Heart left ventricle (tissue), 16 donors: ENCODE results near the gene OR5K2. TPM values are rescaled to one million over a fixed set of nuclear protein-coding genes. Genes with fewer than 3 reads are reported as not detected.

Source experiments
- ATAC-seq, 4 donors: fragments of 200-7000 bp; cut with Tn5 transposase; one replicate each; pipeline ENCODE4 v1.9.1; 2020 to 2022; ENCODE audit warnings: moderate library complexity in 4 of 4, mild to moderate bottlenecking in 3 of 4, moderate number of reproducible peaks in 1 of 4
- DNase-seq, 5 donors: peaks; one replicate each; pipeline ENCODE4 v3.0.0-alpha.2; 2020
- H3K27ac ChIP-seq, 12 donors: fragments of 200-600 bp; sonication (generic) in 4 of 12; one replicate each; pipeline versions ENCODE4 v1.5.0 to v1.8.0; 2016 to 2022; ENCODE audit warnings: mild to moderate bottlenecking in 2 of 12
- H3K27me3 ChIP-seq, 9 donors: fragments of 200-600 bp; sonication (generic) in 2 of 9; one replicate each; pipeline versions ENCODE4 v1.5.1 to v1.8.0; 2016 to 2022; ENCODE audit warnings: mild to moderate bottlenecking in 3 of 9
- H3K36me3 ChIP-seq, 9 donors: fragments of 200-600 bp; sonication (generic) in 2 of 9; one replicate each; pipeline versions ENCODE4 v1.5.0 to v1.8.0; 2018 to 2022; ENCODE audit warnings: mild to moderate bottlenecking in 2 of 9
- H3K4me1 ChIP-seq, 12 donors: fragments of 200-600 bp; sonication (generic) in 4 of 12; one replicate each; pipeline versions ENCODE4 v1.5.0 to v1.8.0; 2016 to 2022; ENCODE audit warnings: mild to moderate bottlenecking in 3 of 12
- H3K4me3 ChIP-seq, 12 donors: fragments of 200-600 bp; sonication (generic) in 4 of 12; one replicate each; pipeline versions ENCODE4 v1.5.0 to v1.8.0; 2017 to 2022; ENCODE audit warnings: mild to moderate bottlenecking in 9 of 12, moderate library complexity in 4 of 12
- H3K9me3 ChIP-seq, 12 donors: fragments of 200-600 bp; sonication (generic) in 4 of 12; one replicate each; pipeline versions ENCODE4 v1.5.0 to v1.8.0; 2016 to 2022; ENCODE audit warnings: mild to moderate bottlenecking in 1 of 12
- CTCF ChIP-seq, 12 donors: fragments of 200-600 bp; sonication (generic) in 4 of 12; IDR thresholded peaks; one replicate each; pipeline versions ENCODE4 v1.5.0 to v1.8.0; 2018 to 2022; ENCODE audit warnings: antibody characterized with exemption in 12 of 12, mild to moderate bottlenecking in 5 of 12
- POLR2A ChIP-seq, 2 donors: fragments of 450-650 bp; IDR thresholded peaks; one replicate each; pipeline ENCODE4 v1.6.1; 2017; ENCODE audit warnings: antibody characterized with exemption in 2 of 2, mild to moderate bottlenecking in 2 of 2, moderate library complexity in 2 of 2
- WGBS, 4 donors: extraction: QIAGEN DNeasy Blood & Tissue Kit in 2 of 4; methylation state at CpG; one replicate each; pipeline versions ENCODE4 v1.1.5 to v1.1.7; 2013 to 2018; 5-methylcytosine and 5-hydroxymethylcytosine counted together
- intact Hi-C, 10 donors: fragments of 100-400 bp; cut with DNase I; formaldehyde crosslinking; loops; one replicate each; pipeline versions ENCODE4 v1.11.1 to v1.14.2; 2022
- polyA plus RNA-seq, 2 donors: library from polyadenylated mRNA; stranded (reverse); fragments of 200-250 nt; gene quantifications; one replicate each; pipeline ENCODE4 v1.2.3, GENCODE V29; 2013
- total RNA-seq, 9 donors: library from RNA; depleted of rRNA in 2 of 9; stranded (reverse); fragments of >200 nt in 2 of 9; fragmentation: NEBNext Ultra II Directional in 3 of 9; extraction: Animal tissue kit (Norgen Biotek cat#: 25700) in 3 of 9; gene quantifications; one replicate each; pipeline versions ENCODE4 v1.1.0 to v1.2.4, GENCODE V29; 2016 to 2023
- donor health status: ischemic (EF 13 %, LVEDD 7.1; RV severe dilation, severe dysfunction).
- donor health status: healthy with polysubstance abuse.
- donor health status: DM: no; HTN: yes; CAD: no.
- donor health status: DM: no; HTN: no; CAD: no.
- donor health status: ischemic (EF 25% LVEDD 6.9; RV normal size, moderate dysfunction).
- donor health status: ischemic (EF 25% LVEDD 5.7; RV mildly dilated, moderate dysfunction).
- donor health status: healthy.
- donor health status: DM: yes; HTN: yes; CAD: no.
- donor health status: ischemic (EF 35%, LVEDD 5.7; RV mildly dilated, moderate dysfunction).
- donor health status: nonischemic (EF 11% LVEDD 7.7; RV severe dilation, severe dysfunction).
- donor health status: DM: yes; HTN: yes; CAD: no.
- donor health status: PGD.
- donor health status: ischemic (EF 29% LVEDD 5.4; RV normal size, mild dysfunction).
- donor health status: nonischemic (EF 23%, LVEDD 6.1; RV moderate dilation, normal function).

Gene OR5K2
- total and polyA plus RNA-seq, 11 donors = not detected

DNA sequence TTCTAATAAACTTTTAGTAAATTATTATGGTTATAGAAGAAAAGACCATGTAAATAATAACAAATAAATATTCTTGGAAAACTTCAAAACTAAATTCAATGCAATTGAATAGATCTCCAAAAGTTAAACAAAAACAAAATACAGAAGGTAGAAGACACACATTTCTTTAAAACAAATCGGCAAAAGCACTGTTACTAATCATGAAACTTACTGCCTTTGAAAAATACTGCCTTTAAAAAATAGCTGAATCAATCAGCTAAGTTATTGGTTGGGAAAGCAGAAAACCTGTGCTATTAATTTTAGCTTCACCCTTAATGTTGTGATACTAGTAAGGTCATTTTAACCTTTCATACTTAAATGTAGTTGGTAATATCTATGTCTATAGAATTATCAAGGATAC, 37.3 kb downstream of the OR5K2 start:
- ATAC-seq = no peak
- peaks cover 0 to 5% (median 0%) of the 10 kb centered on the region in 9 donors for H3K27me3 ChIP-seq
- no peak for DNase-seq
- no peaks in the 10 kb centered on the region for H3K4me1 ChIP-seq
- TF ChIP-seq POLR2A (IDR thresholded peaks at IDR 0.05) = no peak
- no peak for TF ChIP-seq CTCF (IDR thresholded peaks at IDR 0.05)
- H3K9me3 ChIP-seq = no peaks in the 10 kb centered on the region
- WGBS, 4 donors = 91 to 97% (median 94%) methylated on average over 1 of the region's 1 CpG
- H3K4me3 ChIP-seq = no peak overlapping the region
- no peak overlapping the region for H3K27ac ChIP-seq
- intact Hi-C loops = no loop called here
- H3K36me3 ChIP-seq = no peaks in the 10 kb centered on the region

- no peaks in the 10 kb centered on the region for H3K36me3 ChIP-seq
- H3K4me1 ChIP-seq = no peaks in the 10 kb centered on the region
- DNase-seq (no peak), ATAC-seq (no peak)
- no peak overlapping the region for H3K27ac ChIP-seq
- intact Hi-C loops = no loop called here
- no peak for TF ChIP-seq CTCF (IDR thresholded peaks at IDR 0.05)
- TF ChIP-seq POLR2A (IDR thresholded peaks at IDR 0.05) = no peak
- peaks cover 0 to 3% (median 0%) of the 10 kb centered on the region in 12 donors for H3K9me3 ChIP-seq
- H3K27me3 ChIP-seq = no peaks in the 10 kb centered on the region
- 90 to 93% (median 91%) methylated on average over 6 of the region's 6 CpGs for WGBS, 4 donors
- H3K4me3 ChIP-seq = no peak overlapping the region
Measured at GRCh38 chr3:98536456-98537017, 39.1 kb downstream of the OR5K2 start.

DNA sequence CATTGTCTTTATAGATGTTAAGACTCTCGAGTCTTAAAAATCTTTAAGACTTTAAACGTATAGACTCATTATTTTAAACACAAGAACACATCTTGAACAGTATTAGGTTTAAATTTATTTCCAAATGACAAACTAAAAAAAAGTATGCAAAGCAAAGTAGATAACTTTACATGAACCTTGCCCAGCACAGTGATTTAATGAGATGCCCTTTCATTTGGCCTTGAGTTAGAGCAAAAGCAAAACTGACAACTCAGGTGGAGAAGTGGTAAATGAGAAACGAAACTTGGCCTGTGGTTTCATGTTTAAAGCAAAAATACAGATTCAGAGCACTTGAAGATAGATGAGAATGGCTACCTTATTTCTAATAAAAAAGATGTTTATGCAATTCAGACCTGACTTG, 42.9 kb downstream of the OR5K2 start:
- H3K9me3 ChIP-seq = peaks cover 0 to 3% (median 0%) of the 10 kb centered on the region in 12 donors
- H3K4me1 ChIP-seq = no peaks in the 10 kb centered on the region
- intact Hi-C loops = no loop called here
- DNase-seq = no peak
- TF ChIP-seq CTCF (IDR thresholded peaks at IDR 0.05) (no peak), POLR2A (IDR thresholded peaks at IDR 0.05) (no peak)
- no peak overlapping the region for H3K4me3 ChIP-seq
- WGBS, 4 donors = 85 to 89% (median 85%) methylated on average over 3 of the region's 3 CpGs
- no peaks in the 10 kb centered on the region for H3K27me3 ChIP-seq
- ATAC-seq = no peak
- no peaks in the 10 kb centered on the region for H3K36me3 ChIP-seq
- H3K27ac ChIP-seq = no peak overlapping the region

DNA sequence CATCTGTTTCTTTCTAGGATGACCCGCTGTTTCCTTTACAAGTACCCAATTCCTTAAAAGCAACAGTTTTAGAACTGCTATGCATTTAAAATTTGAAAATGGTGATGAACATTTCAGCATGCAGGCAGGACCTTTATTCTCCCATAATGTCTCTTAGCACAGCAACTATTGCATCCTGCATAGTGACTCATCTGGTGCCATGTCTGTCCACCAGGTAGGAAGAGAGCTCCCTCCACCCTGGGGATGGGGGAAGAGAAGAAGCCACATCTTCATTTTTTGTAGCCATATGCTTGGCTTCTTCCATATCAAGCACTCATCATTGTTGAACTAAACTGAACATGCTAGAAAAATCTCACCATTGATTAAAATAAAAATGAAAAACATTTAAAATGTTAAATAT, 44.2 kb downstream of the OR5K2 start:
- no peaks in the 10 kb centered on the region for H3K27me3 ChIP-seq
- 93 to 97% (median 95%) methylated on average over 1 of the region's 1 CpG for WGBS, 4 donors
- no peak for DNase-seq
- H3K27ac ChIP-seq = no peak overlapping the region
- peaks cover 0 to 3% (median 0%) of the 10 kb centered on the region in 12 donors for H3K9me3 ChIP-seq
- TF ChIP-seq CTCF (IDR thresholded peaks at IDR 0.05) (no peak), POLR2A (IDR thresholded peaks at IDR 0.05) (no peak)
- H3K4me1 ChIP-seq = no peaks in the 10 kb centered on the region
- H3K36me3 ChIP-seq = no peaks in the 10 kb centered on the region
- intact Hi-C loops = no loop called here
- ATAC-seq = no peak
- no peak overlapping the region for H3K4me3 ChIP-seq
